Hepatocyte (in vitro differentiated cells): ENCODE results near the gene HCRTR1. TPM values are rescaled to one million over a fixed set of nuclear protein-coding genes. Genes with fewer than 3 reads are reported as not detected.

Source experiments
- DNase-seq: peaks from one replicate; pipeline ENCODE4 v3.0.0-alpha.2; 2016; ENCODE audit warnings: low spot score
- H2AFZ ChIP-seq: fragments of 200-600 bp; sonication (generic); 2 replicates; pipeline ENCODE4 v1.6.0; 2016; ENCODE audit warnings: antibody characterized with exemption, mild to moderate bottlenecking
- H3K27ac ChIP-seq: fragments of 200-600 bp; sonication (generic); 2 replicates; pipeline ENCODE4 v1.5.1; 2016; ENCODE audit warnings: mild to moderate bottlenecking
- H3K27me3 ChIP-seq: fragments of 200-600 bp; sonication (generic); 2 replicates; pipeline ENCODE4 v1.6.1; 2016
- H3K36me3 ChIP-seq: fragments of 200-600 bp; sonication (generic); replicated peaks from 2 replicates; pipeline ENCODE4 v1.5.1; 2016; ENCODE audit warnings: low read depth; ENCODE audit not compliant: insufficient read depth
- H3K4me1 ChIP-seq: fragments of 200-600 bp; sonication (generic); 2 replicates; pipeline ENCODE4 v1.5.1; 2016; ENCODE audit warnings: mild to moderate bottlenecking, moderate library complexity; ENCODE audit not compliant: insufficient read depth
- H3K4me2 ChIP-seq: fragments of 200-600 bp; sonication (generic); 2 replicates; pipeline ENCODE4 v1.6.0; 2016
- H3K4me3 ChIP-seq: fragments of 200-600 bp; sonication (generic); 2 replicates; pipeline ENCODE4 v1.5.1; 2016; ENCODE audit warnings: mild to moderate bottlenecking
- H3K79me2 ChIP-seq: fragments of 200-600 bp; sonication (generic); 2 replicates; pipeline ENCODE4 v1.6.0; 2017; ENCODE audit warnings: mild to moderate bottlenecking
- H3K9me2 ChIP-seq: fragments of 200-600 bp; sonication (generic); replicated peaks from 2 replicates; pipeline ENCODE4 v1.6.0; 2017; ENCODE audit warnings: mild to moderate bottlenecking; ENCODE audit not compliant: insufficient read depth
- H3K9me3 ChIP-seq: fragments of 200-600 bp; sonication (generic); 2 replicates; pipeline ENCODE4 v1.5.1; 2016; ENCODE audit warnings: low read depth, mild to moderate bottlenecking
- H4K20me1 ChIP-seq: fragments of 200-600 bp; sonication (generic); 2 replicates; pipeline ENCODE4 v1.6.0; 2016; ENCODE audit warnings: mild to moderate bottlenecking; ENCODE audit not compliant: insufficient read depth, poor library complexity, severe bottlenecking
- CTCF ChIP-seq: fragments of 200-600 bp; sonication (generic); IDR thresholded peaks from 2 replicates; pipeline ENCODE4 v1.5.1; 2016; ENCODE audit warnings: antibody characterized with exemption, mild to moderate bottlenecking; ENCODE audit not compliant: poor library complexity
- EZH2 ChIP-seq: fragments of 200-600 bp; sonication (generic); IDR thresholded peaks from 2 replicates; pipeline ENCODE4 v1.6.1; 2016; ENCODE audit warnings: antibody characterized with exemption, mild to moderate bottlenecking, borderline replicate concordance
- EZH2phosphoT487 ChIP-seq: fragments of 200-600 bp; sonication (generic); IDR thresholded peaks from one replicate; pipeline ENCODE4 v1.6.1; 2018; ENCODE audit warnings: antibody characterized with exemption, mild to moderate bottlenecking, low read depth, moderate library complexity; ENCODE audit not compliant: unreplicated experiment, severe bottlenecking
- WGBS: methylation state at CpG from one replicate; pipeline ENCODE4 v1.1.6; 2016; ENCODE audit warnings: low lambda C conversion rate; ENCODE audit errors: missing lambda C conversion rate; 5-methylcytosine and 5-hydroxymethylcytosine counted together
- polyA plus RNA-seq: library from polyadenylated mRNA; unstranded; fragments of >200 nt; fragmentation: Nextera tagmentation; extraction: Ambion mirVana; gene quantifications from 2 replicates; pipeline ENCODE4 v1.2.1, GENCODE V29; 2016
- total RNA-seq: library from RNA; depleted of rRNA; stranded (reverse); fragments of >200 nt; gene quantifications from 2 replicates; pipeline ENCODE4 v1.2.3, GENCODE V29; 2014

HCRTR1 gene
- total and polyA plus RNA-seq, 2 experiments from 2014 or later: not detected

- H3K36me3 ChIP-seq: no peaks in the 10 kb centered on the region
- H3K27ac ChIP-seq: peak overlapping the region; percentile 90
- H3K4me3 ChIP-seq: no peak overlapping the region
- H3K4me1 ChIP-seq: peaks cover 62% of the 10 kb centered on the region
- TF ChIP-seq EZH2: no peak
- TF ChIP-seq EZH2phosphoT487: no peak
- TF ChIP-seq CTCF: no peak
- no peaks in the 10 kb centered on the region for H3K27me3 ChIP-seq
- H4K20me1 ChIP-seq: no peaks in the 10 kb centered on the region
- no peaks in the 10 kb centered on the region for H3K9me2 ChIP-seq
- no peak overlapping the region for H2AFZ ChIP-seq
- no peaks in the 10 kb centered on the region for H3K9me3 ChIP-seq
- peaks cover 21% of the 10 kb centered on the region for H3K79me2 ChIP-seq
- H3K4me2 ChIP-seq: peak overlapping the region; percentile 81
- 48% methylated on average over 10 of the region's 10 CpGs for WGBS
- DNase-seq: no peak
Measured at GRCh38 chr1:31574749-31575368, 42.6 kb upstream of the HCRTR1 start.

- Histone ChIP-seq H3K79me2 (peaks cover 21% of the 10 kb centered on the region), H3K36me3 (no peaks in the 10 kb centered on the region), H3K4me2 (peak overlapping the region; percentile 81), H3K27ac (peak overlapping the region; percentile 90), H3K9me2 (no peaks in the 10 kb centered on the region), H2AFZ (no peak overlapping the region), H4K20me1 (no peaks in the 10 kb centered on the region), H3K4me1 (peaks cover 69% of the 10 kb centered on the region), H3K4me3 (no peak overlapping the region), H3K9me3 (no peaks in the 10 kb centered on the region), H3K27me3 (no peaks in the 10 kb centered on the region)
- peak; percentile 75 for DNase-seq
- TF ChIP-seq EZH2: no peak
- no peak for TF ChIP-seq EZH2phosphoT487
- no peak for TF ChIP-seq CTCF
- WGBS: 51% methylated on average over 11 of the region's 11 CpGs
Measured at GRCh38 chr1:31575369-31576140, 41.9 kb upstream of the HCRTR1 start.

GRCh38 chr1:31576201-31576669, 41.3 kb upstream of the HCRTR1 start, which contains the start of gene TINAGL1:
Gene TINAGL1 (plus strand): TSS chr1:31576515. CDS start chr1:31577149, 634 bp downstream.
- WGBS: 13% methylated on average over 25 of the region's 25 CpGs
- Histone ChIP-seq H3K9me2 (no peaks in the 10 kb centered on the region), H3K4me3 (peak within 1 kb of the TSS; percentile 35), H2AFZ (peak within 1 kb of the TSS; percentile 48), H4K20me1 (no peaks in the 10 kb centered on the region), H3K9me3 (no peaks in the 10 kb centered on the region), H3K36me3 (no peaks in the 10 kb centered on the region), H3K4me1 (peaks cover 75% of the 10 kb centered on the region), H3K79me2 (peaks cover 21% of the 10 kb centered on the region), H3K27me3 (no peaks in the 10 kb centered on the region), H3K27ac (peak within 1 kb of the TSS; percentile 90), H3K4me2 (peak within 1 kb of the TSS; percentile 81)
- DNase-seq: peak; percentile 93
- peak; percentile 13 for TF ChIP-seq CTCF
- TF ChIP-seq EZH2: no peak
- no peak for TF ChIP-seq EZH2phosphoT487
